ENCODE results near the gene OR5A2. TPM values are rescaled to one million over a fixed set of nuclear protein-coding genes. Genes with fewer than 3 reads are reported as not detected.

The OR5A2 gene
- total and polyA plus RNA-seq, 2 donors (not counting 1 experiment from before 2014, with no cell fraction given), result not detected

- no peak overlapping the region for H2AFZ ChIP-seq (ENCODE audit: low read length)
- no peak overlapping the region for H3K9ac ChIP-seq (ENCODE audit: insufficient read depth, low read length)
- no peak overlapping the region for H3K4me3 ChIP-seq (replicated peaks in 1 of 4; ENCODE audit: control extremely low read depth in 1 of 4, insufficient read depth in 1 of 4, low read depth in 3 of 4, low read length in 4 of 4)
- DNase-seq (ENCODE audit: low read depth in 2 of 2), result no peak
- H3K27me3 ChIP-seq (ENCODE audit: control insufficient read depth, insufficient read depth, low read length), result no peaks in the 10 kb centered on the region
- no peak for TF ChIP-seq EZH2 (IDR thresholded peaks at IDR 0.05; ENCODE audit: low read length, missing control alignments)
- TF ChIP-seq CTCF (conservative IDR thresholded peaks at IDR 0.05 in 1 of 2, IDR thresholded peaks at IDR 0.05 in 1 of 2; ENCODE audit: low read depth in 1 of 2, low read length in 2 of 2), result no peak
- no peaks in the 10 kb centered on the region for H3K36me3 ChIP-seq (ENCODE audit: control insufficient read depth, insufficient read depth, low read length)
- H3K4me1 ChIP-seq (ENCODE audit: control insufficient read depth, extremely low read depth, insufficient read depth, low read length), result no peaks in the 10 kb centered on the region
- H3K27ac ChIP-seq (ENCODE audit: insufficient read depth, low read length), result no peak overlapping the region
- no peaks in the 10 kb centered on the region for H3K79me2 ChIP-seq (ENCODE audit: control insufficient read depth, insufficient read depth, low read length)
- no peak overlapping the region for H3K4me2 ChIP-seq (ENCODE audit: extremely low read depth, insufficient read depth, low read length)
- no peaks in the 10 kb centered on the region for H4K20me1 ChIP-seq (ENCODE audit: control insufficient read depth, extremely low read depth, insufficient read depth, low read length)
- no peaks in the 10 kb centered on the region for H3K9me3 ChIP-seq (ENCODE audit: control insufficient read depth, insufficient read depth, low read depth, low read length)
Observed at GRCh38 chr11:59413646-59414045, 12.6 kb downstream of the OR5A2 start.

GRCh38 chr11:59403546-59403945, 22.7 kb downstream of the OR5A2 start:
- Histone ChIP-seq H3K4me2 (ENCODE audit: extremely low read depth, insufficient read depth, low read length) (no peak overlapping the region), H3K9me3 (ENCODE audit: control insufficient read depth, insufficient read depth, low read depth, low read length) (no peaks in the 10 kb centered on the region), H3K79me2 (ENCODE audit: control insufficient read depth, insufficient read depth, low read length) (no peaks in the 10 kb centered on the region), H4K20me1 (ENCODE audit: control insufficient read depth, extremely low read depth, insufficient read depth, low read length) (no peaks in the 10 kb centered on the region), H3K4me1 (ENCODE audit: control insufficient read depth, extremely low read depth, insufficient read depth, low read length) (no peaks in the 10 kb centered on the region), H2AFZ (ENCODE audit: low read length) (no peak overlapping the region), H3K36me3 (ENCODE audit: control insufficient read depth, insufficient read depth, low read length) (no peaks in the 10 kb centered on the region), H3K9ac (ENCODE audit: insufficient read depth, low read length) (no peak overlapping the region), H3K27ac (ENCODE audit: insufficient read depth, low read length) (no peak overlapping the region), H3K4me3 (replicated peaks in 1 of 4; ENCODE audit: control extremely low read depth in 1 of 4, insufficient read depth in 1 of 4, low read depth in 3 of 4, low read length in 4 of 4) (no peak overlapping the region), H3K27me3 (ENCODE audit: control insufficient read depth, insufficient read depth, low read length) (no peaks in the 10 kb centered on the region)
- no peak for TF ChIP-seq EZH2 (IDR thresholded peaks at IDR 0.05; ENCODE audit: low read length, missing control alignments)
- TF ChIP-seq CTCF (conservative IDR thresholded peaks at IDR 0.05 in 1 of 2, IDR thresholded peaks at IDR 0.05 in 1 of 2; ENCODE audit: low read depth in 1 of 2, low read length in 2 of 2), result no peak
- DNase-seq (ENCODE audit: low read depth in 2 of 2), result no peak

GRCh38 chr11:59401262-59401552, 25.0 kb downstream of the OR5A2 start:
- Histone ChIP-seq H3K9me3 (ENCODE audit: control insufficient read depth, insufficient read depth, low read depth, low read length) (no peaks in the 10 kb centered on the region), H3K79me2 (ENCODE audit: control insufficient read depth, insufficient read depth, low read length) (no peaks in the 10 kb centered on the region), H3K4me1 (ENCODE audit: control insufficient read depth, extremely low read depth, insufficient read depth, low read length) (no peaks in the 10 kb centered on the region), H3K36me3 (ENCODE audit: control insufficient read depth, insufficient read depth, low read length) (no peaks in the 10 kb centered on the region), H2AFZ (ENCODE audit: low read length) (no peak overlapping the region), H4K20me1 (ENCODE audit: control insufficient read depth, extremely low read depth, insufficient read depth, low read length) (no peaks in the 10 kb centered on the region), H3K27me3 (ENCODE audit: control insufficient read depth, insufficient read depth, low read length) (no peaks in the 10 kb centered on the region), H3K9ac (ENCODE audit: insufficient read depth, low read length) (no peak overlapping the region), H3K4me3 (replicated peaks in 1 of 4; ENCODE audit: control extremely low read depth in 1 of 4, insufficient read depth in 1 of 4, low read depth in 3 of 4, low read length in 4 of 4) (no peak overlapping the region), H3K27ac (ENCODE audit: insufficient read depth, low read length) (no peak overlapping the region), H3K4me2 (ENCODE audit: extremely low read depth, insufficient read depth, low read length) (no peak overlapping the region)
- TF ChIP-seq CTCF (conservative IDR thresholded peaks at IDR 0.05 in 1 of 2, IDR thresholded peaks at IDR 0.05 in 1 of 2; ENCODE audit: low read depth in 1 of 2, low read length in 2 of 2), result no peak
- TF ChIP-seq EZH2 (IDR thresholded peaks at IDR 0.05; ENCODE audit: low read length, missing control alignments), result no peak
- no peak for DNase-seq (ENCODE audit: low read depth in 2 of 2)
